AG09309 (cell line): ENCODE measurements around the gene CRYGD.

Source experiments
- DNase-seq: peaks from one replicate; pipeline ENCODE4 v3.0.0-alpha.2; 2010; ENCODE audit warnings: low read depth
- H3K4me3 ChIP-seq: 2 replicates; pipeline ENCODE4 v1.5.1; 2011; ENCODE audit warnings: mild to moderate bottlenecking, low read depth, low read length, moderate library complexity; ENCODE audit not compliant: control insufficient read depth
- CTCF ChIP-seq: IDR thresholded peaks from 2 replicates; pipeline ENCODE4 v1.5.1; 2011; ENCODE audit warnings: mild to moderate bottlenecking, low read depth, low read length, inconsistent platforms; ENCODE audit not compliant: insufficient read depth, control insufficient read depth; ENCODE audit errors: missing control alignments

The CRYGD gene

DNA sequence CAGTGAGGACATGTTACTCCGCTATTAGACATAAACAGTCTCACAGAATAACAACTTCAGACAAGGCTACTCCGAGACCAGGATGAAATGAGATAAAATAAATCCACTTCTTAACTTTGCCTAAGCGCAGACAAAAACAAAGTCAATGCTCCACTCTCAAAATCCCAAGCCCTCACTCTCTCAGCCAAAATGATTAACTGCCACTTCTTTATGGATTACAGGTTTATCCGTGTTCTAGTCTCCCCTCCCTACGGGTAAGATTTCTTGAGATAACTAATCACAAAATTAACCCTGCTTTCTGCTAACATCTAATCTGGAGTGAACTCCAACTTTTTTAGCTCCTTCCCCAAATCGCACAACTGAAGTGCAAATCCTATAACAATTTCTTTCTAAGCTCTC is 6.4 kb upstream of the CRYGD start:
- DNase-seq, result no peak
- no peak for TF ChIP-seq CTCF
- no peak overlapping the region for H3K4me3 ChIP-seq

DNA sequence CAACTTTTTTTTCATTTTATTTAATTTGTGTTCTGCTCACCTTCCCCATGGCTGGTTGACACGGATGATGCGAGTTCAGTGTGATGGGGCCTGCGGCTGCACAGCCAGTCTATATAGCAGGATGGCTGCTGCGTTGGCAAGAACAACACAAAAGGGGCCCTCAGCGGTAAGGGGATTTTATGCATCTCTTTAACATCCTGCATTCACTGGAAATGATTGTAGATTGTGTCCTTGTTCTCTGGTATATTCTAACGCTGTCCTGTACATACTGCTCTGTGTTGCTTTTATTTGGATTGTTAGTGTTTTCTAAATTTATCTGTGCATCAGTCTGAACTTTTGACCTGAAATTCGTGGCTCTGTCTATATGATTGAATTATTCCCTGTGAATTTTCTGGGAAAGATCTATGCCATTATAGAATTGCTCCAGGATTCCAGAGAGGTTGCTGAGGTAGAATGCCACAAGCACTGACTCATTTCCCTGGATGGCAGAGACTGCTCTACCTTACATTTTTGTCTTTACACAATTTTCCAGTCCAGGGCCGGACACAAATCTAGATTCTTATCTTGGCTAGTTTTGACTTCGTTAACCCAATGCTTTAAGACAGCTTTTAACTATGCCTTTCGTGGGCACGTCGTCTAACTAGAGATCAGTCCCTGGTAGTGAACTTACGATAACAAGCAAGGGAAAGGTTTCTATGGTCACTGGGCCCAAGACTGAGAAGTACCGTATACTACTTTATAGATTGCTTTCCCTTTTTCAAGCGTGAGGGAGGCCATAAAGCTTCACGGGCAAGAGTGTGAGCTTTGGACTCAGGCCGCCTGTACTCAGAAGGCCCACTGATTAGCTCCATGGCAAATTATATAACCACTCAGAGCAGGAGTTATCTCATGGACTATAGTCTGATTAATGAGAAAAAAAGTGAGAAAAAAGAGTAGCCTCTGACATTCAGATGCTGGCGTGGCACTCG is 5.7 kb upstream of the CRYGD start, which contains the start of gene CRYGC:
Gene CRYGC (minus strand): TSS at position 85 of the 968 bp plus-strand sequence. CDS start 36 bp downstream, at position 49.
- H3K4me3 ChIP-seq, result no peak within 1 kb of the TSS
- TF ChIP-seq CTCF, result no peak
- no peak for DNase-seq

DNA sequence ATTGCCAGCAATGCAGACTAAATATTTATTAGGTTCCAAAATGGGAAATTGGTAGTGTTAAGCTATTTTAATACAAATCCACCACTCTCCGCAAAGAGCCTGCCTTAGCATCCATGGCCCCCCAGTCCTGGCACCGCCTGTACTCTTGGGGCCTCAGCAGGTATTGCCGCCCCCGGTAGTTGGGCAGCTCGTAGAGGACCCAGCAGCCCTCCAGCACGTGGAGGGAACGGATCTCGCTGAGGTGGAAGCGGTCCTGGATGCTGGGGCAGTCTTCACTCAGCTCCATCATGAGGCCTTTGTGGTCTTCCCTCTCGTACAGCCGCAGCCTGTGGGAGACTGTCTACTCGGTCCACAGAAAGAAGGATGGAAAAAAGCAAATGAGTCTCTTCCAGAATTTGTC is 3.8 kb upstream of the CRYGD start:
- no peak overlapping the region for H3K4me3 ChIP-seq
- no peak for TF ChIP-seq CTCF
- DNase-seq, result no peak

- no peak overlapping the region for H3K4me3 ChIP-seq
- no peak for TF ChIP-seq CTCF
- DNase-seq, result no peak
Observed at GRCh38 chr2:208127090-208127489, 2.8 kb upstream of the CRYGD start.

DNA sequence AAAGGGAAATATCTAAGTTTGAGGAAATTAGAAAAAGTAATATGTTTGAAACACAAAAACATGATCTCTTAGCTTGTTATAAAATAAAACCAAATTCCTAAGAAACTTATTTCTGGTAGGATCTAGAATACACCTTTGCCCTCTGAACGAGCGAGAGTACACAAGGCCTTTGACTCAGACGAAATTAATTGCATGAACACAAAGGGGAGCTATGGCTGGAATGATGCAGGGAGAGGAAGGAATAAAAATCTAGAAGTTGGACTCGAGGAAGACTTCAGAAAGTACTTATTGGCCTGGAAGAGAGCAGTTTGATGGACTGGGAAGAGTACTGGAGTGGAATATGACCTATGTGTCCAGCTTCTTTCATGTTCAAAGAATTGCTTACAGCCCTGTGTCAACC is 927 bp upstream of the CRYGD start:
- no peak for TF ChIP-seq CTCF
- no peak for DNase-seq

DNA sequence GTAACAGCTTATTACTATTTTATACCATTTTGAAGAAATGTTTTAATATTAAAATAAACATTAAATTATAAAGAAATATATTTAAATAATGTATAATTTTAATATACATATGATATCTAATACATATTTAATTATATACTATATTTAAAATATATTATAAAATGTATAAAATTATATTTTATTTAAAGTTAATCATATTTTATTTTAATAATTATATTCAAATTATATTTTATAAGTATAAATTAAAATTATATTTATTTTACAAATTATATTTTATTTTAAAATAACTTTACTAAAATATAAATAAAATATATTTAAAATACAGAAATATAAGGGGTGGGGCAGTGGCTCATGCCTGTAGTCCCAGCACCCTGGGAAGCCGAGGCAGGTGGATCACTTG is 2.1 kb downstream of the CRYGD start:
- no peak for TF ChIP-seq CTCF
- H3K4me3 ChIP-seq, result no peak overlapping the region
- no peak for DNase-seq

More for the DNA sequence above, 927 bp upstream of the CRYGD start:
- no peak overlapping the region for H3K4me3 ChIP-seq
